GM12892 (cell line): ENCODE measurements around the gene RPS24.
"Not testable (repeated sequence)": the region's sequence is repeated elsewhere in the genome, so short reads cannot be mapped to it uniquely, and the experiment has no call there.

Experiments used
- DNase-seq: peaks from one replicate; pipeline ENCODE4 v3.0.0; 2011; ENCODE audit not compliant: insufficient read length
- FAIRE-seq: peaks from 2 replicates; lab custom pipeline; 2011; peaks lifted over from hg19 to GRCh38; lab: Jason Lieb, UNC
- POLR2A ChIP-seq: IDR thresholded peaks from 2 replicates; pipeline ENCODE4 v1.6.1; 2011; ENCODE audit warnings: low read depth, low read length, control low read depth
- POLR2AphosphoS5 ChIP-seq: IDR thresholded peaks from 2 replicates; pipeline ENCODE4 v1.6.1; 2011; ENCODE audit warnings: low read depth, low read length, control low read depth
- TAF1 ChIP-seq: IDR thresholded peaks from 2 replicates; pipeline ENCODE4 v1.6.1; 2011; ENCODE audit warnings: low read depth, mild to moderate bottlenecking, control low read depth, low read length, borderline replicate concordance

Gene RPS24

DNA sequence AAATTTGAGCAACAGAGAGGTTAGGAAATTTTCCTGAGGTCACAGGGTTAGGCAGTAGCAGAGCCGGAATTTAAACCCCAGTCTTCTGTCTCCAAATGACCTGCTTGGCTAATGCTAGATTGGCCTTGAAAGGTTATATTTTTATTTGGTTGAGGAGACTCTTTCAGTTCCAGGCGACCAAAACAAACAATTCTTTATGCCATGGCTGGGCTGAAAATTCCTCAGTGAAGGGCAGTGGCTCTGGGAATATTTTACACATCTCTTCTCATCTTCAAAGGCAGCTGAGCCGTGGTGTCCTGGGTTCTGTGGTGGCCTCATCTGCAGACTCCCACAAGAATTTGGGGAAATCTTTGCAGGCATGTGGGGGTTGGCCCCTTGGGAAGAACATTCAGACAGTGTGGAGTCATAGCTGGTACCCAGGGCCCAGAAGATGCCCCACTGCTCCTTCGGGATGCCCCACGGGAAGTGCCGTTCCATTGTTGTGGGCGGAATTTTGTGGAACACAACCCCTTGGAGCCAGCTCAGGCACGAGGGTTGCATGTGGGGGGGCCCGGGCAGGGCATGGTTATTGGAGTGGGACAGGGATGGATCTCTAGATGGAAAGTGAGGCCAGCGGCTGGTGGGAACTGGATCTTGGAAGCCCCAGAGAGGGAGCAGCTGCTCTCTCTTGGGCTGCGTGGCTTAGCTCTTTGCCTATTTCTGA is 33.2 kb downstream of the RPS24 start:
- TF ChIP-seq POLR2AphosphoS5, result no peak
- no peak for TF ChIP-seq TAF1
- no peak for TF ChIP-seq POLR2A
- DNase-seq (no peak), FAIRE-seq (no peak)

DNA sequence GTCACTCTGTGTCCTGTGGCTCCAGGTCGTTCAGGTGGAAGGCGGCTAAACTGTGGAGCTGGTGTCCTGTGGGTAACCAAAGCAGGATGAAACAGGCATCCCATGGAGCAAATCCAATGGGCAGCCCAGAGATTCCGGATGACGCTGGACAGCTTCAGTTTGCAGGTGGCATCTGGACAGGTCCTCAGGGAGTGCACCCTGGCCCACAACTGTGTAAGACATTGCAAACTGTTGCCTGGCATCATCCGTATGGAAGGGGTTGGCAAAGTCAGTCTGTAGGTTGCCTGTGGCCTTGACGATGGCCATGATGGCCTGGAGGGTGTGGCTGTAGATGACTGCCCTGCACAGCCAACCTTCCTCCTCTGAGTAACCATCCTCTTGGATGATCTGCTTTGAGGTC is 35.5 kb downstream of the RPS24 start:
- DNase-seq, result no peak

DNA sequence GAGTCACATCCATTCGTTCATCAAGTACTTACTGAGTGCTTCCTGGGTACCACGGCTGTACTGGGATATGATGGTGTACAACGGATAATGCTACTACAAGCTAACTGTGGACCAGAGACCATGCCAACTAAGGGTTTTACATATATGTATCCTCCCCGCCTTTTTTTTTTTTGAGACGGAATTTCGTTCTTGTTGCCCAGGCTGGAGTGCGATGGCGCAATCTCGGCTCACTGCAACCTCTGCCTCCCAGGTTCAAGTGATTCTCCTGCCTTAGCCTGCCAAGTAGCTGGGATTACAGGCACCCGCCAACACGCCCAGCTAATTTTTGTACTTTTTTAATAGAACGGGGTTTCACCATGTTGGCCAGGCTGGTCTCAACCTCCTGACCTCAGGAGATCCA is 36.4 kb downstream of the RPS24 start:
- not testable (repeated sequence) for FAIRE-seq

More for the DNA sequence above, 35.5 kb downstream of the RPS24 start:
- TF ChIP-seq TAF1 (no peak), POLR2A (no peak), POLR2AphosphoS5 (no peak)
- no peak for FAIRE-seq

DNA sequence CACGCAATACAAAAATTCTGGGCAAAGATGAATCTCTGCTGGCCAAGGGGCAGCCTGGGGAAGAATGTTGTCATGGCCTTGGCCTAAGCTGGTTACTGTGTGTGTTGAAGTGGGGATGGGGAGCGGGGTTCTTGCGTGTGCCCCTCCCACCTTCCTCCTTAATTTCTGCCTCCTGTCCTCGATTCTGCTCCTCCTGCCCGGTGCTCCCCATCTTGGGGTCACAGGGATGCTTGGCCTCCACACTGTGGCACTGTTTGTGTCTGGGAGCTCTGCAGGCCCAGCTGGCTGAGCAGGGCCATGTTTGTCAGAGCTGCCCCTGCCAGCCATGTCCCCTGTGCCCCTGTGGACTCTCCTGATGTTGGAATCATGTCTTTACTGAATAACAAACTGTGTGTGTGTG is 37.1 kb downstream of the RPS24 start:
- TF ChIP-seq TAF1, result no peak
- TF ChIP-seq POLR2A, result no peak
- TF ChIP-seq POLR2AphosphoS5, result no peak
- DNase-seq (no peak), FAIRE-seq (no peak)

More for the DNA sequence above, 36.4 kb downstream of the RPS24 start:
- DNase-seq, result not testable (repeated sequence)

DNA sequence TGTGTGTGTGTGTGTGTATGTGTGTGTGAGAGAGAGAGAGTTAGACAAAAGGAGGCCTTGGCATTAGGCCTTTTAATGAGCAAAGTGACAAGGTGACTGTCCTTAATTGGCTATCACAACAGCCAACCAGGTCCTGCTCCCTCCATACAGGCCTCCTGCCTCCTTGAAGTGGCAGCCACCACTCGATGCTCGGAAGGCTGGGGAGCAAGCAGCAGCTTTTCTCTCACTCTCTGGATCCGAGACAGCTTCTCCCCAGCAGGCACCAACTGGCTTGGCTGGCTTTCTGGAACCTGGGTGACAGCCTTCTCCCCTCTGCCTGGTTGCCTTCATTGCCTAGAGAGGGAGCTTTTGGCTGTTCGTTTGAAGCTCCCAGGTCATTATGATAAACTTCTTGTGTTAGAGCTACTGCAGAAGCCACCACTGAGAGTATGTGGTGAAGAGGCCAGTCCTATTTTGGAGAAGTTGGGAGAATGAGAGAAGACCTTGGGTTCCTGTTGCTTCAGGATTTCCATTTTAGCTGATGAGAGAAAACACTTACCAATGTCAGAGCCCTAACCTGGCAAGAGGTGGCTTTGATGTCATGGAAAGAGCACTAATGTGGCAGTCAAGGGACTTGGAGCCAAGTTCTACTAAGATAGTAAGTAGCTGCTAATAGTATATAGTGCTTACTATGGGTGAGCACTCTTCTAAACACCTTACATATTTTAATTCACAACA is 37.6 kb downstream of the RPS24 start:
- TF ChIP-seq POLR2A, result no peak
- TF ChIP-seq TAF1, result no peak
- TF ChIP-seq POLR2AphosphoS5, result no peak
- FAIRE-seq (no peak), DNase-seq (no peak)

DNA sequence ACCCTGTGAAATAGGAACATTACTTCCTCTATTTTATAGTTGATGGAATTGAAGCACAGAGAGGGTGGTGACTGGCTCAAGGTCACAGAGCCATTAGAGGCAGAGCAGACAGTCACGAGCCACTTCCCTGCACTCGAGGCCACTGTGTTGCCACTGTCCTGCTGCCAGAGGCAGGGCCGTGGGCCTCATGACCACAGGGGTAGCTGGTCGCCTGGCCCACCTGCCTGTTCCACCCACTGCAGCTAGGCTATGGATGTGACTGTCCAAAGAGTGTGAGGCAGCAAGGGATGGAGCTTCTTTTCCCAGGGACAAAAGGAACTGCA is 38.2 kb downstream of the RPS24 start:
- no peak for FAIRE-seq
- DNase-seq, result no peak
- TF ChIP-seq POLR2AphosphoS5, result no peak
- no peak for TF ChIP-seq TAF1
- no peak for TF ChIP-seq POLR2A

DNA sequence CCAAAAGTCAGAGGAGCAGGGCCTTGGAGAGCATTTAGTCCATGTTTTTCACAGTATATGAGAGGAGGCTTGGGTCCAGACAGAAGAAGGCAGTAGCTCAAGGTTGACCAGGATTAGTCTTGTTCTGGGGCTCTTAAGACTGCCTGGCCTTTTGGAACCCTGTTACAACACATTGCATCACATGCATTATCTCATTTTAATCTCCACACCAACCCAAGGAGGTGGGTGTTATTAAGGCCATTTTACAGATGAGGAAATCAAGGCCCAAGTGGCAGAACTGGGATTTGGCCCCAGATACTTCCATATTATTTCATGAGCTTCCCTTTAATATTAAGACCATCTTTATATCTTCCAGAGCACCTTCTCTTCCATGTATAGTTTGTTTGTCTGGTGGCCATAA is 38.8 kb downstream of the RPS24 start:
- DNase-seq, result no peak
- TF ChIP-seq POLR2AphosphoS5, result no peak
- no peak for TF ChIP-seq TAF1
- no peak for TF ChIP-seq POLR2A
- no peak for FAIRE-seq

DNA sequence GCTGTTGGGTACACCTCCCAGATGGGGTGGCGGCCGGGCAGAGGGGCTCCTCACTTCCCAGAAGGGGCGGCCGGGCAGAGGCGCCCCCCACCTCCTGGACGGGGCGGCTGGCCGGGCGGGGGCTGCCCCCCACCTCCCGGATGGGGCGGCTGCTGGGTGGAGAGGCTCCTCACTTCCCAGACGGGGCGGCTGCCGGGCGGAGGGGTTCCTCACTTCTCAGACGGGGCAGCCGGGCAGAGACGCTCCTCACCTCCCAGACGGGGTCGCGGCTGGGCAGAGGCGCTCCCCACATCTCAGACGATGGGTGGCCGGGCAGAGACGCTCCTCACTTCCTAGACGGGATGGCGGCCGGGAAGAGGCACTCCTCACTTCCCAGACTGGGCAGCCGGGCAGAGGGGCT is 42.1 kb downstream of the RPS24 start:
- FAIRE-seq, DNase-seq: not testable (repeated sequence)

DNA sequence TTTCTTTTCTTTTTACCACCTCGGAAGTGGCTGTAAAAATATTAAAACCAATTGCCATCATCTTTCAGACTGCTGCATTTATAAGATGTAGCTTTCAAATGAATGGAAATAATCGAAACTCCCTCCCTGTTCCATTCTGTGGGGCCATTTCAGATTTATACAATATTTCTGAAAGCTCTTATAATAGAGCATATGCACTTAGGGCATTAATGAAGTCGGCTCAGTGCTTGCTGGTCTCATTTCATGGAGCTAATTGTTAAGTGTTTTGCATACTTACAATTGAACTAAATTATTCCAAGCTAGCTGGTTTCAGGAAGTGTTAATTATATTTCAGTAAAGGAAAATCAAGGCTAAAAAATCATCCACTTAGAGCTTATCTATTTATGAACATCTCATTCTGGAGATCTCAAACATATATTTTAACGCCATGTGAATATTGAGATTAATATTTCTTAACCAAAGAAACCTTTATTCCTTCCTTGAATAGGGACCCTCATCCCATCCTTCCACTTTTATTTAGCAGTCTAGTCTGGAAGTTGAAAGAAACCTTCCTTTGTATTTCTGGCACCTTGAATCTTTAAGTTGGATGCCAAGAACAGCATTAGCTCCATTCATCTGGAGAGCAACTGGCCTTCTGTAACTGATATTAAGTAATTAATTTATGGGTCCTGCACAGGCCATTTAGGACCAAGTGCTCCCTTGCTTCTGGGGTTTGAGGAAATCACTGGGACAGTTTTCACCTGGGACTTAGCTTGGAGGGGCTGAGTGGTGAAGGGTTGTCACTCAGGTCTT is 45.1 kb downstream of the RPS24 start:
- DNase-seq (no peak), FAIRE-seq (no peak)
- TF ChIP-seq TAF1 (no peak), POLR2A (no peak), POLR2AphosphoS5 (no peak)

DNA sequence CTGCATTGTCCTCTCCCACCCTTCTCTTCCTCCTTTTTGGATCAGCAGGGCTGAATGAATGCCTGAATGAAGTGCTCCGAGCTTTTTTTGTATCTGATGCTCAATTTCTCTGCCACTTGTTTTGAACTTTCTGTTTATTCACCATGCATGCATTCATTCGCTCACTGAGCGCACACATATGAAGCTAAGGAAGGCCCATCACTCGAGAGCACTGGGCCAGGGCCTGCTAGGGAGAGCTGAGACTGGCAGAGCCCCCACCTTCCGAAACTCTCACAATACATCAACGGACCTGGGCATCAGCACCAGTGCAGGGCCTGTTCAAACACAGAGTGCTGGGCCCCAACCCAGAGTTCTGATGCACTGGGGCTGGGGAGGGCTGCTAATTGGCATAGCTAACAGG is 45.7 kb downstream of the RPS24 start:
- no peak for TF ChIP-seq POLR2A
- DNase-seq (no peak), FAIRE-seq (no peak)

DNA sequence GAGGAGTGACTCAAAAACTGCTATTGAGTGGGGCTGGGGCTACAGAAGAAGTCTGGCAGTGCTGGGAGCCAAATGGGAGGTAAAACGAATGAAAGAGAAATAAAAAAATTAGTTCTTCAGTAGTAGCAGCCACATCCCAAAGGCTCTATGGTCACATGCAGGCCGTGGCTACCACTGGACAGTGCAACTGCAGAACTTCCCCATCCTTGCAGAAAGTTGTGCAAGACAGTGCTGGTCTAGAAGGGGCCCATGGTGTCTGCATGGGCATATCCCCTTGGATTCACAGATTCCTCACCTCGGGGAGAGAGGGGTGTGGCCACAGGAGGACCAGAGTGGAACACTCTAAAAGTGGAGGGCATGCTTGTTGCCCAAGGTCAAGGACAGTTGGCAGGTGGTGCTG is 47.6 kb downstream of the RPS24 start:
- no peak for FAIRE-seq
- DNase-seq, result no peak
- TF ChIP-seq POLR2AphosphoS5, result no peak
- TF ChIP-seq POLR2A, result no peak

DNA sequence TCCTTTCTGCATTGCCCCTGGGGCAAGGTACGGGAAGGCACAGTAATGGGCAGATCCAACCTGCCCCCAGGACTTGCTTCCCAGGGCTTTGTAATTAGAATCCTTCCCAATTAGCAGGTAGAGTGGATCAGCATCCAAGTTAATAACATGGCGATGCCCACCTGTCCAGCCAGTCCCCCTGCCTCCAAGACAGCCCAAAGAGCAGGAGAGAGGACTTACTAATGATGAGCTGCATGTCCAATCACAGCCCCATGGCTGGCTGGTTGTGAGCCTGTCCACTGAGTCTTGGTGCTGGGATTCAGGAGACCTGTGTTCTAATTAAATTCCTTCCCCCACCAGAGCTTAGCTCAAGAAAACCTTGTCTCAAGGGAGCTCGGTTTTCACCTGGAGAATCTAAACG is 49.0 kb downstream of the RPS24 start:
- no peak for TF ChIP-seq POLR2A
- TF ChIP-seq TAF1, result no peak
- DNase-seq (no peak), FAIRE-seq (no peak)
